ENCODE measurements around the gene LIMCH1. TPM values are rescaled to one million over a fixed set of nuclear protein-coding genes. Genes with fewer than 3 reads are reported as not detected.

Gene LIMCH1
- total RNA-seq, 2 donors from 2014 or later, result 3.1 to 5.8 TPM

DNA sequence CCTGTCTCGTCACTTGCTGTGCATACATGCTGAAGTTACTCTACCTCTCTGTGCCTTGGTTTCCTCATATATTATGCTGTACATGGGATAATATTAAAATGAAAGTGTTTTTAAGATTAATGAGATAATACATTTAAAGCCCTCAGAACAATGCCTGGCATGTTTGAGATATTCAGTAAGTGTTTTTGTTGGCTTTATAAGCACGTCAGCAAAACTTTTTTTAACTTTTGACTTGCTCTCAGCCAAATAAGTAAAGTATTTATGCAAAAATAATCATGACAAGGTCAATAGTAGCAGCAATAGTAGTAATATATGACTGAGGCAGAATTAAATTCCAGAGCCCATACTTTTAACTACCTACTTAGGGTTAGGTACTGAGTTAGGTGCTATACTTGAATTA, 29.2 kb downstream of the LIMCH1 start:
- Mint-ChIP-seq H3K4me3 (no peak overlapping the region), H3K9me3 (no peaks in the 10 kb centered on the region), H3K27me3 (ENCODE audit: insufficient read depth) (peaks cover 22% of the 10 kb centered on the region), H3K36me3 (ENCODE audit: low read depth) (no peaks in the 10 kb centered on the region), H3K27ac (no peak overlapping the region), H3K4me1 (no peaks in the 10 kb centered on the region)
- H3K4me1 ChIP-seq (ENCODE audit: control insufficient read depth, insufficient read depth, low read length), result no peaks in the 10 kb centered on the region
- peaks cover 21% of the 10 kb centered on the region for H3K27me3 ChIP-seq (ENCODE audit: control insufficient read depth, insufficient read depth, low read length, poor library complexity, severe bottlenecking)
- no peaks in the 10 kb centered on the region for H3K36me3 ChIP-seq (ENCODE audit: control insufficient read depth, insufficient read depth, low read length)
- DNase-seq, result no peak
- no peak overlapping the region for H3K4me3 ChIP-seq (ENCODE audit: low read length)
- no peak overlapping the region for H3K27ac ChIP-seq (ENCODE audit: low read depth, low read length)
- TF ChIP-seq, protein P1, sequence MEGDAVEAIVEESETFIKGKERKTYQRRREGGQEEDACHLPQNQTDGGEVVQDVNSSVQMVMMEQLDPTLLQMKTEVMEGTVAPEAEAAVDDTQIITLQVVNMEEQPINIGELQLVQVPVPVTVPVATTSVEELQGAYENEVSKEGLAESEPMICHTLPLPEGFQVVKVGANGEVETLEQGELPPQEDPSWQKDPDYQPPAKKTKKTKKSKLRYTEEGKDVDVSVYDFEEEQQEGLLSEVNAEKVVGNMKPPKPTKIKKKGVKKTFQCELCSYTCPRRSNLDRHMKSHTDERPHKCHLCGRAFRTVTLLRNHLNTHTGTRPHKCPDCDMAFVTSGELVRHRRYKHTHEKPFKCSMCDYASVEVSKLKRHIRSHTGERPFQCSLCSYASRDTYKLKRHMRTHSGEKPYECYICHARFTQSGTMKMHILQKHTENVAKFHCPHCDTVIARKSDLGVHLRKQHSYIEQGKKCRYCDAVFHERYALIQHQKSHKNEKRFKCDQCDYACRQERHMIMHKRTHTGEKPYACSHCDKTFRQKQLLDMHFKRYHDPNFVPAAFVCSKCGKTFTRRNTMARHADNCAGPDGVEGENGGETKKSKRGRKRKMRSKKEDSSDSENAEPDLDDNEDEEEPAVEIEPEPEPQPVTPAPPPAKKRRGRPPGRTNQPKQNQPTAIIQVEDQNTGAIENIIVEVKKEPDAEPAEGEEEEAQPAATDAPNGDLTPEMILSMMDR (conservative IDR thresholded peaks at IDR 0.05), result no peak
- no peaks in the 10 kb centered on the region for H3K9me3 ChIP-seq (ENCODE audit: control insufficient read depth, low read length)
- WGBS, 2 experiments (ENCODE audit: insufficient coverage in 1 of 2, insufficient read length in 1 of 2), result 97 to 100% methylated on average over 1 to 2 of the region's 2 CpGs
- no peak overlapping the region for H3K9ac ChIP-seq (ENCODE audit: extremely low read depth, low read length, poor library complexity, severe bottlenecking)

DNA sequence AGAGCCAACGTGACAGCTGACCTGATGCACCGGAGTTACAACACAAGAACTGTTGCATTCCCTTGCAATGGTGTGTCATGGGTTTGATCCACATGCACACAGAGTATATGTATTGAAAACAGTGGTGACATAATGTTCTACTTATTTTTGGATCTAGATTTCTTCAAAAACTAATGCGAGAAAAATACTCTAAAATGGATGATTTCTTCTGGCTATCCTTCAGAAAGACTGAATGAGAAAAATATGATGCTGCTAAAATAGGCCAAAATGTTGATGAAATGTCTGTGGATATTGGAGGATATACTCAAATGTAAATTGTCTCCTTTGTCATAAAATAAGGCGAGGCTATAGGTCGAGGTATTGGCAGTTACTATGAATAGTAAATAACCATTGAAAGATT, 30.4 kb downstream of the LIMCH1 start:
- Histone ChIP-seq H3K9ac (ENCODE audit: extremely low read depth, low read length, poor library complexity, severe bottlenecking) (no peak overlapping the region), H3K27ac (ENCODE audit: low read depth, low read length) (no peak overlapping the region), H3K27me3 (ENCODE audit: control insufficient read depth, insufficient read depth, low read length, poor library complexity, severe bottlenecking) (peaks cover 21% of the 10 kb centered on the region), H3K36me3 (ENCODE audit: control insufficient read depth, insufficient read depth, low read length) (no peaks in the 10 kb centered on the region), H3K4me1 (ENCODE audit: control insufficient read depth, insufficient read depth, low read length) (peaks cover 4% of the 10 kb centered on the region), H3K9me3 (ENCODE audit: control insufficient read depth, low read length) (no peaks in the 10 kb centered on the region), H3K4me3 (ENCODE audit: low read length) (no peak overlapping the region)
- 78 to 93% methylated on average over 5 of the region's 5 CpGs for WGBS, 2 experiments (ENCODE audit: insufficient coverage in 1 of 2, insufficient read length in 1 of 2)
- Mint-ChIP-seq H3K4me1 (peaks cover 8% of the 10 kb centered on the region), H3K4me3 (no peak overlapping the region), H3K27ac (no peak overlapping the region), H3K9me3 (no peaks in the 10 kb centered on the region), H3K27me3 (ENCODE audit: insufficient read depth) (peaks cover 16% of the 10 kb centered on the region), H3K36me3 (ENCODE audit: low read depth) (no peaks in the 10 kb centered on the region)
- TF ChIP-seq, protein P1 (conservative IDR thresholded peaks at IDR 0.05), result no peak
- DNase-seq, result no peak

DNA sequence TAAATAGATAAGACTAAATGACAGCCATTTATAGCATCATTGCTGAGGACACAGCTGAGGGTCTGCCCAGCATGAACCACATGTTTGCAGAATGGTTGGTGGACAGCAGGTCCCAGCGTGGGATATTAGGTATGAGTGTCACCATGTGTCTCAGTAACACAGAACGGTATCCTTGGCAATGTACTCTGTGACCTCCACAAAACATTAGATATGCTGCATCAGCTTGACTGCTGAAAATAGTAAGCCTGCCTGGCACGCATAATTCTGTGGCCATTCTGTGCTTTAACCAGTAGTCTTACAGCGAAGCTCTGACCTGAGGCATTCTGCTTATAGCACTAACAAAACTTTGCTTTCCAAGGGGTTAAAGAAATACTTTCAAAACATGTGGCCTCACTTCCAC, 32.0 kb downstream of the LIMCH1 start:
- H3K4me3 Mint-ChIP-seq, result no peak overlapping the region
- no peak overlapping the region for H3K27ac ChIP-seq (ENCODE audit: low read depth, low read length)
- H3K9me3 ChIP-seq (ENCODE audit: control insufficient read depth, low read length), result no peaks in the 10 kb centered on the region
- H3K4me1 Mint-ChIP-seq, result peaks cover 8% of the 10 kb centered on the region
- 85 to 89% methylated on average over 4 of the region's 4 CpGs for WGBS, 2 experiments (ENCODE audit: insufficient coverage in 1 of 2, insufficient read length in 1 of 2)
- H3K36me3 Mint-ChIP-seq (ENCODE audit: low read depth), result no peaks in the 10 kb centered on the region
- H3K9ac ChIP-seq (ENCODE audit: extremely low read depth, low read length, poor library complexity, severe bottlenecking), result no peak overlapping the region
- H3K9me3 Mint-ChIP-seq, result no peaks in the 10 kb centered on the region
- H3K36me3 ChIP-seq (ENCODE audit: control insufficient read depth, insufficient read depth, low read length), result no peaks in the 10 kb centered on the region
- peaks cover 13% of the 10 kb centered on the region for H3K27me3 Mint-ChIP-seq (ENCODE audit: insufficient read depth)
- no peak for DNase-seq
- peaks cover 4% of the 10 kb centered on the region for H3K4me1 ChIP-seq (ENCODE audit: control insufficient read depth, insufficient read depth, low read length)
- TF ChIP-seq, protein P1 (conservative IDR thresholded peaks at IDR 0.05), result no peak
- peaks cover 21% of the 10 kb centered on the region for H3K27me3 ChIP-seq (ENCODE audit: control insufficient read depth, insufficient read depth, low read length, poor library complexity, severe bottlenecking)
- H3K4me3 ChIP-seq (ENCODE audit: low read length), result no peak overlapping the region
- H3K27ac Mint-ChIP-seq, result no peak overlapping the region
